HepG2 (cell line): ENCODE data around the gene ELP5. TPM values are rescaled to one million over a fixed set of nuclear protein-coding genes. Genes with fewer than 3 reads are reported as not detected.

ENCODE experiments used
- HES4 ChIP-seq: sonication (generic); formaldehyde crosslinking; IDR thresholded peaks from 2 replicates; pipeline ENCODE4 v1.9.0; 2021; ENCODE audit warnings: mild to moderate bottlenecking, missing genetic modification reagents, borderline replicate concordance
- ISL2 ChIP-seq: sonication (generic); formaldehyde crosslinking; IDR thresholded peaks from 2 replicates; pipeline ENCODE4 v1.5.0; 2020; ENCODE audit warnings: missing genetic modification reagents
- JDP2 ChIP-seq: sonication (generic); formaldehyde crosslinking; IDR thresholded peaks from 2 replicates; pipeline ENCODE4 v1.8.1; 2022; ENCODE audit warnings: missing genetic modification reagents, borderline replicate concordance
- MEIS1 ChIP-seq: sonication (generic); formaldehyde crosslinking; IDR thresholded peaks from 2 replicates; pipeline ENCODE4 v1.9.0; 2021; ENCODE audit warnings: mild to moderate bottlenecking, missing genetic modification reagents, moderate library complexity, borderline replicate concordance
- NFYB ChIP-seq: sonication (generic); formaldehyde crosslinking; IDR thresholded peaks from 2 replicates; pipeline ENCODE4 v1.4.0; 2020; ENCODE audit warnings: missing genetic modification reagents
- POGK ChIP-seq: sonication (generic); formaldehyde crosslinking; conservative IDR thresholded peaks from 2 replicates; pipeline ENCODE4 v1.8.0; 2022; ENCODE audit warnings: mild to moderate bottlenecking, moderate library complexity, missing genetic modification reagents
- SMYD3 ChIP-seq: sonication (generic); formaldehyde crosslinking; IDR thresholded peaks from 2 replicates; pipeline ENCODE4 v1.8.1; 2023; ENCODE audit warnings: mild to moderate bottlenecking, missing genetic modification reagents
- SPEN ChIP-seq: sonication (generic); formaldehyde crosslinking; IDR thresholded peaks from 2 replicates; pipeline ENCODE4 v1.5.1; 2020; ENCODE audit warnings: low read depth, mild to moderate bottlenecking, missing genetic modification reagents
- TFDP1 ChIP-seq: IDR thresholded peaks from 2 replicates; pipeline ENCODE4 v1.6.1; 2016; ENCODE audit warnings: missing compliant biosample characterization, missing genetic modification reagents, borderline replicate concordance
- TRIM22 ChIP-seq: fragments of 450-650 bp; IDR thresholded peaks from 2 replicates; pipeline ENCODE4 v1.6.1; 2017
- XRCC5 ChIP-seq: fragments of 200-400 bp; formaldehyde crosslinking; optimal IDR thresholded peaks from 2 replicates; pipeline ENCODE3; 2017; ENCODE audit warnings: mild to moderate bottlenecking, low read length
- ZBTB34 ChIP-seq: sonication (generic); formaldehyde crosslinking; IDR thresholded peaks from 2 replicates; pipeline ENCODE4 v1.8.0; 2022; ENCODE audit warnings: mild to moderate bottlenecking, missing genetic modification reagents
- ZHX1 ChIP-seq: sonication (generic); formaldehyde crosslinking; IDR thresholded peaks from 2 replicates; pipeline ENCODE4 v1.8.1; 2022; ENCODE audit warnings: low read depth, mild to moderate bottlenecking, missing genetic modification reagents
- ZMYM4 ChIP-seq: sonication (generic); formaldehyde crosslinking; IDR thresholded peaks from 2 replicates; pipeline ENCODE4 v1.8.1; 2023; ENCODE audit warnings: mild to moderate bottlenecking, missing genetic modification reagents
- ZNF33B ChIP-seq: sonication (generic); formaldehyde crosslinking; IDR thresholded peaks from 2 replicates; pipeline ENCODE4 v1.5.1; 2020; ENCODE audit warnings: mild to moderate bottlenecking, missing genetic modification reagents
- ZNF567 ChIP-seq: sonication (generic); formaldehyde crosslinking; IDR thresholded peaks from 2 replicates; pipeline ENCODE4 v1.8.1; 2023; ENCODE audit warnings: mild to moderate bottlenecking, missing genetic modification reagents, borderline replicate concordance
- ZNF614 ChIP-seq: IDR thresholded peaks from 2 replicates; pipeline ENCODE4 v1.6.1; 2018; ENCODE audit warnings: missing biosample characterization, missing genetic modification reagents, inconsistent platforms, borderline replicate concordance
- ZNF709 ChIP-seq: sonication (generic); formaldehyde crosslinking; IDR thresholded peaks from 2 replicates; pipeline ENCODE4 v1.5.0; 2020; ENCODE audit warnings: mild to moderate bottlenecking, missing genetic modification reagents
- polyA plus RNA-seq, 8 experiments: library from polyadenylated mRNA; depleted of rRNA in 3 of 8; stranded (reverse) in 7 of 8; unstranded in 1 of 8; fragments of >200 nt; fragmentation: Illumina TruSeq in 4 of 8; extraction: Trizol in 4 of 8; gene quantifications; 2 replicates each; pipeline versions ENCODE4 v1.2.1 to v1.2.3, GENCODE V29; 2011 to 2016; ENCODE audit warnings: low read depth in 4 of 8, missing spikeins in 1 of 8, mixed read lengths in 1 of 8; ENCODE audit not compliant: insufficient read depth in 1 of 8
- total RNA-seq, 5 experiments: library from RNA; depleted of rRNA; stranded (reverse); fragments of >200 nt; fragmentation: Illumina TruSeq; extraction: Trizol; gene quantifications; 2 replicates each; pipeline ENCODE4 v1.2.3, GENCODE V29; 2016; ENCODE audit warnings: low read depth in 1 of 5

The ELP5 gene
- total and polyA plus RNA-seq, 2 of the 13 experiments (the other 11 are each of a cell fraction or from before 2014, with no cell fraction given) = 67.6 to 69.8 TPM

- no peak for TF ChIP-seq ZNF567
- peak; percentile 42; the same call in 1 of the 2 replicates for TF ChIP-seq ZHX1 (CRISPR knock-in tag)
- peak; percentile 61; the same call in 1 of the 2 replicates for TF ChIP-seq ZMYM4
- 0 out of 2 replicates have a peak, but pooled peaks have one; percentile 27 for TF ChIP-seq MEIS1 (CRISPR knock-in tag)
- no peak for TF ChIP-seq NFYB (CRISPR knock-in tag)
- 0 out of 2 replicates have a peak, but pooled peaks have one; percentile 57 for TF ChIP-seq ZBTB34
- 0 out of 2 replicates have a peak, but pooled peaks have one; percentile 42 for TF ChIP-seq ISL2 (CRISPR knock-in tag)
- peak; percentile 80 for TF ChIP-seq XRCC5
- peak; percentile 73; the same call in 1 of the 2 replicates for TF ChIP-seq ZNF614 (CRISPR knock-in tag)
- peak; percentile 80 for TF ChIP-seq TFDP1
- TF ChIP-seq SPEN = no peak
- no peak for TF ChIP-seq SMYD3
- peak; percentile 80; the same call in 1 of the 2 replicates for TF ChIP-seq POGK (CRISPR knock-in tag)
- TF ChIP-seq ZNF33B (CRISPR knock-in tag) = peak; percentile 90
- no peak for TF ChIP-seq JDP2
- TF ChIP-seq ZNF709 (CRISPR knock-in tag) = 0 out of 2 replicates have a peak, but pooled peaks have one; percentile 36
- TF ChIP-seq TRIM22 = no peak
- 0 out of 2 replicates have a peak, but pooled peaks have one; percentile 49 for TF ChIP-seq HES4 (CRISPR knock-in tag)
These were observed 28.6 kb downstream of the ELP5 start (continued) for GRCh38 chr17:7280519-7281073.
